HEK293 (cell line): ENCODE data around the gene ZNF322.
A peak's percentile ranks its signal among the peaks of the same experiment; 100 is the strongest.

ENCODE experiments used
- CTCF ChIA-PET: fragments of 350-600 bp; formaldehyde crosslinking; extraction: SDS; loops from one replicate; lab custom pipeline; 2021; ENCODE audit warnings: antibody characterized with exemption; lab: Yijun Ruan, JAX
- POLR2A ChIA-PET: fragments of 300-600 bp; formaldehyde crosslinking; extraction: SDS; loops from one replicate; lab custom pipeline; 2020; ENCODE audit warnings: antibody characterized with exemption, inconsistent platforms; lab: Yijun Ruan, JAX
- H3K27ac ChIP-seq: fragments of 200-500 bp; sonication (Bioruptor generic); 2 replicates; pipeline ENCODE4 v1.5.1; 2014; ENCODE audit warnings: low read depth, low read length, control low read depth, inconsistent platforms; ENCODE audit errors: extremely low read depth
- H3K36me3 ChIP-seq, 2 experiments: fragments of 200-500 bp in 1 of 2; sonication (Bioruptor generic) in 1 of 2; 1 replicate in 1 of 2; 2 replicates in 1 of 2; pipeline ENCODE4 v1.5.1; 2014 to 2017; ENCODE audit warnings: inconsistent platforms in 2 of 2, low read length in 2 of 2; ENCODE audit not compliant: control insufficient read depth in 2 of 2, insufficient read depth in 1 of 2
- H3K4me1 ChIP-seq: fragments of 200-500 bp; sonication (Bioruptor generic); 2 replicates; pipeline ENCODE4 v1.5.1; 2014; ENCODE audit warnings: mild to moderate bottlenecking, low read length, inconsistent platforms; ENCODE audit not compliant: control insufficient read depth, insufficient read depth
- H3K4me3 ChIP-seq: 2 replicates; pipeline ENCODE4 v1.5.1; 2011; ENCODE audit warnings: low read depth, mild to moderate bottlenecking, control low read depth, low read length, moderate library complexity
- H3K9me3 ChIP-seq: fragments of 200-500 bp; sonication (Bioruptor generic); 2 replicates; pipeline ENCODE4 v1.5.1; 2014; ENCODE audit warnings: low read depth, low read length, inconsistent platforms; ENCODE audit not compliant: control insufficient read depth, insufficient read depth
- BCL11A ChIP-seq: fragments of 450-650 bp; formaldehyde crosslinking; IDR thresholded peaks from 2 replicates; pipeline ENCODE4 v1.5.1; 2016; ENCODE audit warnings: low read depth, missing biosample characterization, missing genetic modification characterization
- KLF8 ChIP-seq: fragments of 450-650 bp; formaldehyde crosslinking; IDR thresholded peaks from 2 replicates; pipeline ENCODE4 v1.5.1; 2016; ENCODE audit warnings: missing biosample characterization, missing genetic modification characterization
- WT1 ChIP-seq: fragments of 450-650 bp; formaldehyde crosslinking; IDR thresholded peaks from 2 replicates; pipeline ENCODE4 v1.5.1; 2016; ENCODE audit warnings: missing biosample characterization, missing genetic modification characterization
- YY2 ChIP-seq: fragments of 450-650 bp; formaldehyde crosslinking; IDR thresholded peaks from 2 replicates; pipeline ENCODE4 v1.5.1; 2016; ENCODE audit warnings: missing biosample characterization, missing genetic modification characterization
- ZBTB20 ChIP-seq: fragments of 450-650 bp; formaldehyde crosslinking; IDR thresholded peaks from 2 replicates; pipeline ENCODE4 v1.5.1; 2016; ENCODE audit warnings: missing biosample characterization, missing genetic modification characterization
- ZFP37 ChIP-seq: fragments of 450-650 bp; formaldehyde crosslinking; IDR thresholded peaks from 2 replicates; pipeline ENCODE4 v1.5.1; 2016; ENCODE audit warnings: missing biosample characterization, missing genetic modification characterization
- ZNF132 ChIP-seq: fragments of 450-650 bp; formaldehyde crosslinking; IDR thresholded peaks from 2 replicates; pipeline ENCODE4 v1.5.1; 2017; ENCODE audit warnings: missing biosample characterization, missing genetic modification characterization, borderline replicate concordance
- ZNF175 ChIP-seq: fragments of 450-650 bp; formaldehyde crosslinking; IDR thresholded peaks from 2 replicates; pipeline ENCODE4 v1.5.1; 2016; ENCODE audit warnings: missing biosample characterization, missing genetic modification characterization
- ZNF501 ChIP-seq: fragments of 450-650 bp; formaldehyde crosslinking; IDR thresholded peaks from 2 replicates; pipeline ENCODE4 v1.5.1; 2016; ENCODE audit warnings: missing biosample characterization, missing genetic modification characterization
- ZNF670 ChIP-seq: fragments of 450-650 bp; formaldehyde crosslinking; IDR thresholded peaks from 2 replicates; pipeline ENCODE4 v1.5.1; 2016; ENCODE audit warnings: missing biosample characterization, missing genetic modification characterization, low read depth
- ZSCAN16 ChIP-seq: fragments of 450-650 bp; formaldehyde crosslinking; IDR thresholded peaks from 2 replicates; pipeline ENCODE4 v1.5.1; 2016; ENCODE audit warnings: missing biosample characterization, missing genetic modification characterization

The ZNF322 gene

GRCh38 chr6:26593278-26594130, 66.0 kb downstream of the ZNF322 start (continued):
- TF ChIP-seq ZNF175, result no peak
- peak; percentile 53; the same call in 1 of the 2 replicates for TF ChIP-seq ZBTB20 (tag by site-specific recombination)
- no peak for TF ChIP-seq WT1 (tag by site-specific recombination)

GRCh38 chr6:26592649-26593048, 66.9 kb downstream of the ZNF322 start:
- ChIA-PET POLR2A (interaction anchor here (0.6 kb wide), 1 partner anchor 1205 kb away, joined by 4 read pairs; no protein-coding TSS in a partner anchor), CTCF (interaction anchor here (0.7 to 6.0 kb wide), 3 partner anchors 17 to 462 kb away, joined by 3 to 152 read pairs (median 48); no protein-coding TSS in a partner anchor)
- H3K27ac ChIP-seq, result no peak overlapping the region

GRCh38 chr6:26588965-26589364, 70.6 kb downstream of the ZNF322 start:
- ChIA-PET CTCF (no interaction called here), POLR2A (interaction anchor here (0.9 kb wide), 1 partner anchor 32 kb away, joined by 6 read pairs; no protein-coding TSS in a partner anchor)
- no peak overlapping the region for H3K4me3 ChIP-seq
- H3K36me3 ChIP-seq, result no peaks in the 10 kb centered on the region
- no peaks in the 10 kb centered on the region for H3K9me3 ChIP-seq
- TF ChIP-seq YY2 (tag by site-specific recombination) (no peak), BCL11A (tag by site-specific recombination) (no peak), ZNF132 (no peak), ZFP37 (tag by site-specific recombination) (no peak), ZNF501 (tag by site-specific recombination) (no peak), ZNF670 (no peak)
- no peak overlapping the region for H3K27ac ChIP-seq
- H3K4me1 ChIP-seq, result no peaks in the 10 kb centered on the region

More at GRCh38 chr6:26592649-26593048, 66.9 kb downstream of the ZNF322 start:
- H3K4me3 ChIP-seq, result no peak overlapping the region
- no peaks in the 10 kb centered on the region for H3K9me3 ChIP-seq
- peaks cover 2% of the 10 kb centered on the region; the same call in 1 of the 2 replicates for H3K4me1 ChIP-seq
- TF ChIP-seq KLF8 (tag by site-specific recombination) (no peak), ZSCAN16 (tag by site-specific recombination) (peak; percentile 74; the same call in 1 of the 2 replicates)
- TF ChIP-seq, all 188 proteins: peak for 1
- H3K36me3 ChIP-seq, result no peaks in the 10 kb centered on the region
